Transverse colon (tissue), 4 donors: ENCODE results near the gene HIVEP2. TPM values are rescaled to one million over a fixed set of nuclear protein-coding genes. Genes with fewer than 3 reads are reported as not detected.

ENCODE experiments used
- DNase-seq: peaks from one replicate; pipeline ENCODE4 v3.0.0-alpha.2; 2019
- H3K27ac ChIP-seq, 4 donors: fragments of 200-600 bp; sonication (generic); 2 replicates each; pipeline ENCODE4 v1.5.1; 2016 to 2018; ENCODE audit warnings: inconsistent platforms in 4 of 4
- H3K27me3 ChIP-seq: fragments of 200-600 bp; sonication (generic); 2 replicates; pipeline ENCODE4 v1.5.1; 2017; ENCODE audit warnings: inconsistent platforms
- H3K36me3 ChIP-seq, 4 donors: fragments of 200-600 bp; sonication (generic); 2 replicates each; pipeline ENCODE4 v1.5.1; 2017 to 2019; ENCODE audit warnings: inconsistent platforms in 4 of 4
- H3K4me1 ChIP-seq, 4 donors: fragments of 200-600 bp; sonication (generic); 2 replicates each; pipeline ENCODE4 v1.5.1; 2017 to 2020; ENCODE audit warnings: inconsistent platforms in 4 of 4
- H3K4me3 ChIP-seq, 4 donors: fragments of 200-600 bp; sonication (generic); 1 replicate in 1 of 4; 2 replicates in 3 of 4; pipeline versions ENCODE4 v1.5.1 to v1.6.1; 2017 to 2019; ENCODE audit warnings: inconsistent platforms in 4 of 4
- H3K9me3 ChIP-seq, 2 donors: fragments of 200-600 bp; sonication (generic); 2 replicates each; pipeline ENCODE4 v1.5.1; 2017 to 2019; ENCODE audit warnings: inconsistent platforms in 2 of 2
- EP300 ChIP-seq: sonication (generic); formaldehyde crosslinking; IDR thresholded peaks from one replicate; pipeline ENCODE4 v1.6.1; 2017; ENCODE audit warnings: antibody characterized with exemption, low read depth
- POLR2A ChIP-seq: fragments of 450-650 bp; IDR thresholded peaks from one replicate; pipeline ENCODE4 v1.6.1; 2016; ENCODE audit warnings: antibody characterized with exemption, mild to moderate bottlenecking, moderate library complexity
- POLR2AphosphoS5 ChIP-seq, 3 donors: sonication (generic); formaldehyde crosslinking; IDR thresholded peaks; one replicate each; pipeline ENCODE4 v1.6.1; 2016; ENCODE audit warnings: antibody characterized with exemption in 3 of 3
- WGBS, 2 donors: methylation state at CpG; one replicate each; pipeline ENCODE4 v1.1.5; 2018; ENCODE audit warnings: low coverage in 1 of 2; 5-methylcytosine and 5-hydroxymethylcytosine counted together
- in situ Hi-C, 4 donors: fragments of 200-750 bp; cut with MboI; loops; one replicate each; pipeline versions ENCODE4 v1.15.0 to v1.15.1; 2017; ENCODE audit warnings: low sequenced_read_pairs in 3 of 4, low pct_ligation_motif_present in 1 of 4, low pct_unique_long_range_greater_than_20kb in 1 of 4
- intact Hi-C: fragments of 100-400 bp; cut with DNase I; formaldehyde crosslinking; loops from one replicate; pipeline ENCODE4 v1.15.1; 2023; ENCODE audit warnings: low total_unique reads
- total RNA-seq, 4 donors: library from RNA; depleted of rRNA; stranded (reverse); fragments of >200 nt; gene quantifications; one replicate each; pipeline ENCODE4 v1.1.0, GENCODE V29; 2016
- TF ChIP-seq, protein P1 (sequence below), 5 experiments: fragments of 200-600 bp in 3 of 5; fragments of 450-650 bp in 2 of 5; sonication (generic) in 3 of 5; IDR thresholded peaks; 1 replicate in 2 of 5; 2 replicates in 3 of 5; pipeline ENCODE4 v1.5.1; 2016 to 2017; ENCODE audit warnings: antibody characterized with exemption in 5 of 5, inconsistent platforms in 3 of 5, mild to moderate bottlenecking in 2 of 5, moderate library complexity in 1 of 5

HIVEP2 gene
- total RNA-seq, 4 donors from 2014 or later, result 10.0 to 22.5 (median 13.7) TPM

- H3K4me1 ChIP-seq, result no peaks in the 10 kb centered on the region
- no peak for TF ChIP-seq EP300
- peaks cover 0 to 6% of the 10 kb centered on the region in 2 donors for H3K9me3 ChIP-seq
- H3K4me3 ChIP-seq, result no peak overlapping the region
- WGBS, 2 donors, result 75 to 77% methylated on average over 5 of the region's 5 CpGs
- DNase-seq, result no peak
- H3K36me3 ChIP-seq, result no peaks in the 10 kb centered on the region
- no peaks in the 10 kb centered on the region for H3K27me3 ChIP-seq
- no peak overlapping the region for H3K27ac ChIP-seq
- intact Hi-C loops (no loop called here), in situ Hi-C loops (no loop called here)
Measured at GRCh38 chr6:142721215-142721920, 223.6 kb downstream of the HIVEP2 start.

- in situ Hi-C loops, result no loop called here
- DNase-seq, result no peak
- H3K27me3 ChIP-seq, result no peaks in the 10 kb centered on the region
- intact Hi-C loops, result loop anchor here (5.0 kb wide), 1 partner anchor 1884 kb away; no protein-coding TSS in a partner anchor
- no peak overlapping the region for H3K4me3 ChIP-seq
- TF ChIP-seq, protein P1, sequence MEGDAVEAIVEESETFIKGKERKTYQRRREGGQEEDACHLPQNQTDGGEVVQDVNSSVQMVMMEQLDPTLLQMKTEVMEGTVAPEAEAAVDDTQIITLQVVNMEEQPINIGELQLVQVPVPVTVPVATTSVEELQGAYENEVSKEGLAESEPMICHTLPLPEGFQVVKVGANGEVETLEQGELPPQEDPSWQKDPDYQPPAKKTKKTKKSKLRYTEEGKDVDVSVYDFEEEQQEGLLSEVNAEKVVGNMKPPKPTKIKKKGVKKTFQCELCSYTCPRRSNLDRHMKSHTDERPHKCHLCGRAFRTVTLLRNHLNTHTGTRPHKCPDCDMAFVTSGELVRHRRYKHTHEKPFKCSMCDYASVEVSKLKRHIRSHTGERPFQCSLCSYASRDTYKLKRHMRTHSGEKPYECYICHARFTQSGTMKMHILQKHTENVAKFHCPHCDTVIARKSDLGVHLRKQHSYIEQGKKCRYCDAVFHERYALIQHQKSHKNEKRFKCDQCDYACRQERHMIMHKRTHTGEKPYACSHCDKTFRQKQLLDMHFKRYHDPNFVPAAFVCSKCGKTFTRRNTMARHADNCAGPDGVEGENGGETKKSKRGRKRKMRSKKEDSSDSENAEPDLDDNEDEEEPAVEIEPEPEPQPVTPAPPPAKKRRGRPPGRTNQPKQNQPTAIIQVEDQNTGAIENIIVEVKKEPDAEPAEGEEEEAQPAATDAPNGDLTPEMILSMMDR (IDR thresholded peaks at IDR 0.05), result no peak
- TF ChIP-seq POLR2AphosphoS5 (IDR thresholded peaks at IDR 0.05) (no peak), POLR2A (no peak), EP300 (no peak)
- H3K9me3 ChIP-seq, result peaks cover 0 to 6% of the 10 kb centered on the region in 2 donors
- H3K36me3 ChIP-seq, result no peaks in the 10 kb centered on the region
- H3K27ac ChIP-seq, result no peak overlapping the region
- H3K4me1 ChIP-seq, result no peaks in the 10 kb centered on the region
Measured at GRCh38 chr6:142718667-142719191, 226.2 kb downstream of the HIVEP2 start.

DNA sequence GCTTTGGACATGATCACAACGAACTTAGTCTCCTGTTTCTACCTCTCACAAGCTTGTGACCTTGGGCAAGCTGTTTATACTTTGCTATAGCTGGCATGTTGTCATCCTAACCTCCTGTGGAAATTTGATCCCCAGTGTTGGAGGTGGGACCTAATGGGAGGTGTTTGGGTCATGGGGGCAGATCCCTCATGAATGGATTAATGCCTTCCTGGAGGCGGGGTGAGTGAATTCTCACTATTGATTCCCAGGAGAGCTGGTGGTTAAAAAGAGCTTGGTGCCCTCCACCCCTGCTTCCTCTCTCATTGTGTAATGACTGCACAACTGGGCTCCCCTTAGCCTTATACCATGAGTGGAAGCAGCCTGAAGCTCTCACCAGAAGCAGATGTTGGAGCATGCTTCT is 228.9 kb downstream of the HIVEP2 start:
- 58 to 86% methylated on average over 1 to 2 of the region's 2 CpGs for WGBS, 2 donors
- in situ Hi-C loops (no loop called here), intact Hi-C loops (loop anchor here (5.0 kb wide), 1 partner anchor 1886 kb away; no protein-coding TSS in a partner anchor)
- no peak overlapping the region for H3K4me3 ChIP-seq
- H3K36me3 ChIP-seq, result no peaks in the 10 kb centered on the region
- no peak for DNase-seq
- H3K4me1 ChIP-seq, result no peaks in the 10 kb centered on the region
- H3K27me3 ChIP-seq, result no peaks in the 10 kb centered on the region
- H3K27ac ChIP-seq, result no peak overlapping the region
- H3K9me3 ChIP-seq, result peaks cover 0 to 6% of the 10 kb centered on the region in 2 donors
- TF ChIP-seq POLR2AphosphoS5 (IDR thresholded peaks at IDR 0.05) (no peak), EP300 (no peak)
- TF ChIP-seq, protein P1 (IDR thresholded peaks at IDR 0.05), result no peak

- Histone ChIP-seq H3K4me1 (no peaks in the 10 kb centered on the region), H3K4me3 (no peak overlapping the region), H3K27ac (no peak overlapping the region), H3K27me3 (no peaks in the 10 kb centered on the region), H3K9me3 (peaks cover 0 to 6% of the 10 kb centered on the region in 2 donors), H3K36me3 (no peaks in the 10 kb centered on the region)
- TF ChIP-seq EP300 (no peak), POLR2A (no peak), POLR2AphosphoS5 (IDR thresholded peaks at IDR 0.05) (no peak)
- TF ChIP-seq, protein P1 (IDR thresholded peaks at IDR 0.05), result no peak
- no peak for DNase-seq
- intact Hi-C loops, result loop anchor here (5.0 kb wide), 1 partner anchor 1887 kb away; no protein-coding TSS in a partner anchor
- in situ Hi-C loops, result no loop called here
- WGBS, 2 donors, result 0 to 81% methylated on average over 1 to 7 of the region's 7 CpGs
Measured at GRCh38 chr6:142714951-142715785, 229.8 kb downstream of the HIVEP2 start.
